ENCODE data around the gene ITGBL1.
A peak's percentile ranks its signal among the peaks of the same experiment; 100 is the strongest.

Gene ITGBL1

GRCh38 chr13:101698400-101698799 lies 245.9 kb downstream of the ITGBL1 start:
- DNase-seq (ENCODE audit: low read depth) = peak; percentile 61

DNA sequence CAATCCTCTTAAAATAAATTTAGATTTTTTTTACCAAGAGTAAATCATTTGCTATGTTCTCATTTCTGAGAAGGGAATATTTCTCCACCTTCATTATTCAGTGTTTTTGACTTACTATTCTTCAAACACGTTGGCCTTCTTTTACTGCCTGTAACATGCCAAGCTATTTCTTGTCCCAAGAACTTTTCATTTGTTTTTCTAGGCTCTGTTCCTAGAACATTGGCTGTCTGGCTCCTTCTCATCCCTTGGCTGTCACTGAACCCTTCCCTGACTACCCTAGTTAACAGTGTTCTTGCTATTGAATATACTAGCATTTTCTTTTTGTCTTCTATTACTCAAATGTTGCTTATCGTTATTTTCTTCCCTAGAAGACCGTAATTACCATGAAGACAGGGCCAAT lies 248.1 kb downstream of the ITGBL1 start:
- peak; percentile 67 for DNase-seq (ENCODE audit: low read depth)

DNA sequence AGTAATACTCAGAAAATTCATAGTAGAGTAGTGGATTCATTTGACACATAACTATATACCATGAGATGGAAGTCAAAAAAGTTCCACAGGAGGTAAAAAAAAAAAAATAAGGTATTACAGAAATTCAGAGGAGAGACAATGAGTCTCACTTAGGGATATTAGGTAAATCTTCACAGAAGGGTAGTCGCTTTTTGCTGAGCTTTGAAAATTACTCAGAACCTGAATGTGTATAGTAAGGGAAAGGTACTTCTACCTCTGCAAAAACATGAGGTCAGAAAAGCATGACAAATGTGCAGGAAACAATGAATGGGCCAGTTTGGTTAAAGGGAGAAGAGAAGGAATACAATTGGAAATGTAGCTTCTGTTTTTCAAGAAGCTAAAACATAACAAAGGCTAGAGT lies 250.6 kb downstream of the ITGBL1 start:
- no peak for DNase-seq (ENCODE audit: low read depth)

- no peak for DNase-seq (ENCODE audit: low read depth)
Measured at GRCh38 chr13:101703838-101704237, 251.4 kb downstream of the ITGBL1 start.

GRCh38 chr13:101706651-101707050 lies 254.2 kb downstream of the ITGBL1 start:
- peak; percentile 90 for DNase-seq (ENCODE audit: low read depth)

GRCh38 chr13:101707659-101708058 lies 255.2 kb downstream of the ITGBL1 start:
- no peak for DNase-seq (ENCODE audit: low read depth)

DNA sequence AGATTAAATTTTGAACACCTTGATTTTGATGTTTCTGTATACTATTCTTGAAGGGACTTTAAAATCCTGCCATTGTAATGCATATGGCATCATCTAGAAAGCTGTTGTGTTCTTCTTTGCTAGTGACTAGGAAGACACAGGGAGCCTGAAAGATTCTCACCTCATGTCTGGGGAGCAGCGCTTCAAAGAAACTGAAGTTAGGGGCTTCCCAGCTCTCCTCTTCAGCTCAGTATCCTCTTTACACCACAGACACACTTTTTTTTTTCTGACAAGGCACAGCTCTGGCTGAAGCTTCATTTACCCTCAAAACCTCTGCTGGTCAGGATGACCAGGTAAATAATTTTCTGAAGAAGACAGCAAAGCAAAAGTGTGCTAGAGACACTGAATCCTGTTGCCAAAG lies 255.6 kb downstream of the ITGBL1 start:
- DNase-seq (ENCODE audit: low read depth) = no peak

DNA sequence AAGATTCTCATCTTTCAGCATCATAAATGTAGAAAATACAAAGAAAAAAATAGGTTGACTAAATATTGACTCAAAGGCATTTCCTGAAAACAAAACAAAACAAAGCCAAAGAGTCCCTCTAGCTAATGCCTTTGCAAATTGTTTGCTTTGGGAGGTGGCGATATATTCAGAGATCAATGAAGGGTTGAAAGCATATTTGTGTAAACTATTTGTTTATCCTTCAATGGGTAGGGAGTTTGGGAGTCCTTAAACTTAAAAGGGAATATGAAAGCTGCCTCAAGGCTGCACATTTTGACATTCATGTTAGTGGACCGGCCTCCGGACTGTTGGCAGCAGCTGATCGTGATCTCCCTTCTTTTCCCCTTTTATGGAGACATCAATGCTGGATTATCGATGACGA lies 257.5 kb downstream of the ITGBL1 start:
- no peak for DNase-seq (ENCODE audit: low read depth)

- no peak for DNase-seq (ENCODE audit: low read depth)
Measured at GRCh38 chr13:101711307-101712025, 259.0 kb downstream of the ITGBL1 start.

GRCh38 chr13:101712026-101712348 lies 259.5 kb downstream of the ITGBL1 start:
- no peak for DNase-seq (ENCODE audit: low read depth)

- DNase-seq (ENCODE audit: low read depth) = no peak
Measured at GRCh38 chr13:101714195-101714594, 261.7 kb downstream of the ITGBL1 start.

- DNase-seq (ENCODE audit: low read depth) = no peak
Measured at GRCh38 chr13:101717353-101717752, 264.9 kb downstream of the ITGBL1 start.

- no peak for DNase-seq (ENCODE audit: low read depth)
Measured at GRCh38 chr13:101718496-101718895, 266.0 kb downstream of the ITGBL1 start.

- no peak for DNase-seq (ENCODE audit: low read depth)
Measured at GRCh38 chr13:101726681-101727080, 274.2 kb downstream of the ITGBL1 start.

- DNase-seq (ENCODE audit: low read depth) = no peak
Measured at GRCh38 chr13:101727118-101727517, 274.6 kb downstream of the ITGBL1 start.

GRCh38 chr13:101728021-101728420 lies 275.5 kb downstream of the ITGBL1 start:
- DNase-seq (ENCODE audit: low read depth) = no peak

- no peak for DNase-seq (ENCODE audit: low read depth)
Measured at GRCh38 chr13:101728615-101729014, 276.1 kb downstream of the ITGBL1 start.

DNA sequence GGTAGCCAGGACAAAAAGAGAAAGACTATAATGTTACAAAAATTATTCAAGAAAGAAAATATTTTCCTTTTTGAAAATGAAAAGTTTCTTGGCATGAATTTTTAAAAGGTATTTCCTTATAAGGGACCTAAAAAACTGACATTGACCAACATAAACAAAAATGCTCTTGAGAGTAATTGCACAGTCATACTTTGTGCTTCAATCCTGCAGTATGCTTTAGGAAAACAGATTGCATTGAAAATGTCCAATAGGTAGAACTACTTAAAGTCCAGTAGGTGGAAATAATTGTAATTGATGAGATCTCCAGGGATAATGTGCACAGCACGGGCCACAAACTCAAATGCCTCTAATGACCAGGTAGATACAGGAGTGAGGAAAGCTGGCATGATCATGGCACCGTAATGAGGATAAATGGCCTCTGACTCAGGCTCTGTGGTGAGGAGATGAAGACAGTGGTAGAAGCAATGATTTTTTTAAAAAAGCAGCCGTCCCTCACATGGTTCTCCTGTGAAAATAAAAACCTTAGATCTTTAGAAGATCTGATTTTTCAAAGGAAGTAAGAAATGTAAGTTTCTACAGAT lies 278.0 kb downstream of the ITGBL1 start:
- no peak for DNase-seq (ENCODE audit: low read depth)

DNA sequence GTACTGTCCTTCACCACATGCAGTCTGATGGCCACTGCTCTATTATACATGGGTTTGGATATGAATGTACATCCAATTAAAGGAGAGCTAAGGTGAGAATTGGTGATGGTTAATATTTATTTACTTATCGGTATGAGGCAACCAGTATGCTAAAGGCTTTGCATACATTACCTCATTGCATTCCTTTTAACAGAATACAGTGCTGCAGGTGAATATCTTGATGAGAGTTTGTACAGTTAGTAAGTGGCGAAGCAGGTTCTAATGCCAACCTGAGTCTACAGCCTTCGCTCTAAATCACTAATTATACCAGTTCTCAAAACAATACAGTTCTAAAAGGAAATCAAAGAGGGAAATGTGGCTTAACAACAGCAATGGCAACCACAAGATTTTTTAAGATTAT lies 284.1 kb downstream of the ITGBL1 start:
- no peak for DNase-seq (ENCODE audit: low read depth)

- no peak for DNase-seq (ENCODE audit: low read depth)
Measured at GRCh38 chr13:101738336-101738735, 285.9 kb downstream of the ITGBL1 start.

DNA sequence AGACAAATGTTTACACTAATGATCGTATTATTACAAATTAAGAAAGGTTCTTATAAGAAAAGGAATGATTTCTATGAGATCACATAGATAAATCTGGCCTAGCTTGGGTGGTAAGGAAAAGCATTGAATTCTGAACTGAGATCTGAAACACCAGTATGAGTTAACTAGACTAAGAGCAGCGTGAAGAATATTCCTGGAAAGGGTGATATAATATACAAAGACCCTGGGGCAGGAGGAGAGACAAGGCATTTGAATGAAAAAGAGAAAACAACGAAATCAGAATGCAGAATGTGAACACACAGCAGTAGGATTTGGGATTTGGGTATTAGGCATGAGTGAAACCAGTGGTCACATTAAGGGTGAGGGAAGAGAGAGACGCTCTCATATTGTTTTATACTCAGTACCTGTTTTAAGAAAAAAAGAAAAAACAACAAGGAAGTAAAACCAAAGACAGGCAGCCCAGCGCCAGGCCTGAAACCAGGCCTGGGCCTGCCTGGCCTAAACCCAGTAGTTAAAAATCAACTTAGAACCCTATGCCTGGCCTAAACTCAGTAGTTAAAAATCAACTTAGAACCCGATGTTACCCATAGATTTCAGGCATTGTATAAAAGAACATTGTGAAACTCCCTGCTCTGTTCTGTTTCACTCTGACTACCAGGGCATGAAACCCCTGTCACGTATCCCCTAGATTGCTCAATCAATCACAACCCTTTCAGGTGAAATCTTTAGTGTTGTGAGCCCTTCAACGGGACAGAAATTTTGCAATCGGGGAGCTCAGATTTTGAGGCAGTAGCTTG lies 287.1 kb downstream of the ITGBL1 start:
- no peak for DNase-seq (ENCODE audit: low read depth)

GRCh38 chr13:101746513-101746912 lies 294.0 kb downstream of the ITGBL1 start:
- no peak for DNase-seq (ENCODE audit: low read depth)

DNA sequence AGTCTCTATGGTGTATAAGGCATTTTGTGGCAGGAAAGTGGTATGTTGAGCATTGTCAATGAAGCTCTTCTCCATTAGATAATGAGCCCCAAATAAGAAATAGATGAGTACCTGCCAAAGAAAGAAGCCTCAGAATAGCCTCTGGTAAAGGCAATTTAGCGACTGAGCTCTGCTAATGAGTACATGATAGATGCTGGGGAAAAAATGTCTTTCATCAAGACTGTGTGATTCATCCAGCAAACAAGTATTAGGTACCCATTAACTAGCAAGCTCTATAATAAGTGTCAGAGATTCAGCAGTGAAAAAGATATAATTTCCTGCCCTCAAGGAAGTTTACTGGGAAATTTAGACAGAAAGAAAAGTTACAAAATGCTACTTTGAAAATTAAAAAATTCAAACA lies 294.6 kb downstream of the ITGBL1 start:
- DNase-seq (ENCODE audit: low read depth) = no peak
